Endothelial cell of umbilical vein (primary cell): Measurements from ENCODE around the gene CYTH2. TPM values are rescaled to one million over a fixed set of nuclear protein-coding genes. Genes with fewer than 3 reads are reported as not detected.

ENCODE experiments used
- BruUV-seq: library from RNA; stranded (reverse); fragments of 400-500 nt; replicated peaks from 2 replicates; lab custom pipeline; 2021; lab: Mats Ljungman, UMichigan
- CTCF ChIA-PET: fragments of 300-600, 350-600 bp; sonication (Branson Sonifier 250); formaldehyde crosslinking; loops from one replicate; lab custom pipeline; 2021; ENCODE audit warnings: antibody characterized with exemption, inconsistent platforms; lab: Charles Lee
- POLR2A ChIA-PET: fragments of 300-600, 350-600 bp; sonication (Branson Sonifier 250); formaldehyde crosslinking; loops from one replicate; lab custom pipeline; 2021; ENCODE audit warnings: antibody characterized with exemption, inconsistent platforms; lab: Charles Lee
- DNase-seq: peaks from one replicate; pipeline ENCODE4 v3.0.0-alpha.2; 2011; ENCODE audit warnings: low read depth, low spot score
- FAIRE-seq: peaks from 2 replicates; lab custom pipeline; 2011; peaks lifted over from hg19 to GRCh38; lab: Jason Lieb, UNC
- H2AFZ ChIP-seq: 2 replicates; pipeline ENCODE4 v1.6.0; 2012; ENCODE audit warnings: low read depth, low read length, control low read depth, inconsistent platforms
- H3K27ac ChIP-seq: 2 replicates; pipeline ENCODE4 v1.5.1; 2011; ENCODE audit warnings: low read depth, mild to moderate bottlenecking, control low read depth, low read length, moderate library complexity; ENCODE audit not compliant: insufficient read depth
- H3K27me3 ChIP-seq, 2 experiments: 2 replicates each; pipeline versions ENCODE4 v1.6.0 to v1.6.1; 2011; ENCODE audit warnings: low read length in 2 of 2, mixed read lengths in 1 of 2; ENCODE audit not compliant: control insufficient read depth in 2 of 2, insufficient read depth in 2 of 2
- H3K36me3 ChIP-seq, 2 experiments: 2 replicates in 1 of 2; 3 replicates in 1 of 2; pipeline ENCODE4 v1.5.1; 2011; ENCODE audit warnings: low read length in 2 of 2, mild to moderate bottlenecking in 1 of 2, moderate library complexity in 1 of 2; ENCODE audit not compliant: control insufficient read depth in 2 of 2, insufficient read depth in 2 of 2; ENCODE audit errors: extremely low read depth in 1 of 2
- H3K4me1 ChIP-seq: 3 replicates; pipeline ENCODE4 v1.5.1; 2011; ENCODE audit warnings: mild to moderate bottlenecking, low read length; ENCODE audit not compliant: control insufficient read depth, insufficient read depth; ENCODE audit errors: extremely low read depth
- H3K4me2 ChIP-seq: 2 replicates; pipeline ENCODE4 v1.6.1; 2011; ENCODE audit warnings: low read length, control low read depth, mixed read lengths; ENCODE audit not compliant: insufficient read depth
- H3K4me3 ChIP-seq, 3 experiments: fragments of 200-600 bp in 1 of 3; sonication (generic), shearing (Covaris generic) in 1 of 3; replicated peaks in 1 of 3; 2 replicates each; pipeline ENCODE4 v1.5.1; 2011 to 2016; ENCODE audit warnings: control low read depth in 3 of 3, low read length in 3 of 3, mild to moderate bottlenecking in 2 of 3, inconsistent platforms in 1 of 3, low read depth in 1 of 3, moderate library complexity in 1 of 3; ENCODE audit not compliant: insufficient read depth in 1 of 3
- H3K79me2 ChIP-seq: 2 replicates; pipeline ENCODE4 v1.6.0; 2012; ENCODE audit warnings: low read length, inconsistent platforms; ENCODE audit not compliant: control insufficient read depth, insufficient read depth
- H3K9ac ChIP-seq: replicated peaks from 2 replicates; pipeline ENCODE3; 2011; ENCODE audit warnings: low read length, control low read depth; ENCODE audit not compliant: insufficient read depth; ENCODE audit errors: extremely low read depth
- H3K9me1 ChIP-seq: replicated peaks from 3 replicates; pipeline ENCODE4 v1.6.0; 2011; ENCODE audit warnings: mild to moderate bottlenecking, low read length; ENCODE audit not compliant: control insufficient read depth, insufficient read depth; ENCODE audit errors: extremely low read depth
- H3K9me3 ChIP-seq: replicated peaks from 2 replicates; pipeline ENCODE4 v1.5.1; 2012; ENCODE audit warnings: low read length, inconsistent platforms; ENCODE audit not compliant: control insufficient read depth, insufficient read depth
- H4K20me1 ChIP-seq: replicated peaks from 2 replicates; pipeline ENCODE3; 2011; ENCODE audit warnings: mild to moderate bottlenecking, low read length; ENCODE audit not compliant: control insufficient read depth, insufficient read depth; ENCODE audit errors: extremely low read depth
- CTCF ChIP-seq, 2 donors: IDR thresholded peaks; 1 replicate in 1 of 2; 2 replicates in 1 of 2; pipeline ENCODE4 v1.5.1; 2011; ENCODE audit warnings: low read length in 2 of 2, mild to moderate bottlenecking in 2 of 2, moderate library complexity in 2 of 2, control low read depth in 1 of 2, inconsistent platforms in 1 of 2, low read depth in 1 of 2; ENCODE audit not compliant: insufficient read depth in 1 of 2; ENCODE audit errors: extremely low read depth in 1 of 2
- EZH2 ChIP-seq: IDR thresholded peaks from 2 replicates; pipeline ENCODE4 v1.6.1; 2012; ENCODE audit warnings: borderline replicate concordance, low read depth, mild to moderate bottlenecking, moderate library complexity, low read length, inconsistent platforms; ENCODE audit not compliant: severe bottlenecking
- FOS ChIP-seq: IDR thresholded peaks from 2 replicates; pipeline ENCODE4 v1.6.1; 2011; ENCODE audit warnings: mild to moderate bottlenecking, low read length, moderate library complexity, borderline replicate concordance; ENCODE audit not compliant: insufficient read depth
- GATA2 ChIP-seq: IDR thresholded peaks from 2 replicates; pipeline ENCODE4 v1.7.0; 2011; ENCODE audit warnings: low read depth, mild to moderate bottlenecking, moderate library complexity, mixed read lengths, low read length; ENCODE audit not compliant: insufficient read length, insufficient read depth
- JUN ChIP-seq: IDR thresholded peaks from 2 replicates; pipeline ENCODE4 v1.6.1; 2011; ENCODE audit warnings: borderline replicate concordance, low read depth; ENCODE audit not compliant: insufficient read length, insufficient read depth
- MAX ChIP-seq: IDR thresholded peaks from 2 replicates; pipeline ENCODE4 v1.6.1; 2011; ENCODE audit not compliant: insufficient read depth, insufficient read length
- MYC ChIP-seq: IDR thresholded peaks from one replicate; pipeline ENCODE4 v1.6.1; 2011; ENCODE audit warnings: mild to moderate bottlenecking, low read depth, low read length
- POLR2A ChIP-seq: IDR thresholded peaks from 2 replicates; pipeline ENCODE4 v1.6.1; 2012; ENCODE audit warnings: low read depth, mild to moderate bottlenecking, control low read depth, low read length
- POLR2AphosphoS5 ChIP-seq: IDR thresholded peaks from 2 replicates; pipeline ENCODE4 v1.6.1; 2012; ENCODE audit warnings: low read depth, mild to moderate bottlenecking, control low read depth, low read length, moderate library complexity; ENCODE audit not compliant: insufficient read depth
- dilution Hi-C: fragments of 300-500 bp; cut with MboI; formaldehyde crosslinking; loops from one replicate; pipeline ENCODE4 v1.15.0; 2019; ENCODE audit warnings: low sequenced_read_pairs; ENCODE audit not compliant: extremely low pct_ligation_motif_present
- intact Hi-C: fragments of 100-400 bp; cut with micrococcal nuclease; formaldehyde crosslinking; loops from one replicate; pipeline ENCODE4 v1.10.0; 2022
- polyA plus RNA-seq, 4 experiments: library from polyadenylated mRNA; depleted of rRNA in 3 of 4; stranded (reverse) in 3 of 4; unstranded in 1 of 4; fragments of >200 nt; gene quantifications; 2 replicates each; pipeline versions ENCODE4 v1.2.1 to v1.2.3, GENCODE V29; 2011 to 2012; ENCODE audit warnings: missing spikeins in 1 of 4
- total RNA-seq: library from RNA; stranded (reverse); gene quantifications from 2 replicates; pipeline ENCODE4 v1.2.3, GENCODE V29; 2021

CYTH2 gene
- total and polyA plus RNA-seq, 2 donors (not counting 3 experiments of a cell fraction or from before 2014, with no cell fraction given), result 98.4 to 119 TPM

- Histone ChIP-seq H3K9ac (no peak overlapping the region), H3K4me1 (no peaks in the 10 kb centered on the region), H3K9me3 (no peaks in the 10 kb centered on the region), H3K27me3 (no peaks in the 10 kb centered on the region), H3K4me3 (no peak overlapping the region), H4K20me1 (no peaks in the 10 kb centered on the region), H3K36me3 (no peaks in the 10 kb centered on the region), H3K79me2 (no peaks in the 10 kb centered on the region), H3K4me2 (no peak overlapping the region), H3K27ac (no peak overlapping the region), H2AFZ (no peak overlapping the region), H3K9me1 (no peaks in the 10 kb centered on the region)
- dilution Hi-C loops (no loop called here), intact Hi-C loops (no loop called here)
- CTCF ChIA-PET, result interaction anchor here (1.2 kb wide), 1 partner anchor 16 kb away, joined by 5 read pairs; no protein-coding TSS in a partner anchor
- POLR2A ChIA-PET, result no interaction called here
- DNase-seq (no peak), FAIRE-seq (no peak)
- TF ChIP-seq POLR2A (no peak), POLR2AphosphoS5 (no peak), CTCF (IDR thresholded peaks at IDR 0.05; ENCODE audit: extremely low read depth in 1 of 2, insufficient read depth in 1 of 2, low read depth in 1 of 2, low read length in 2 of 2) (no peak), MAX (no peak), EZH2 (no peak), JUN (no peak), FOS (no peak), MYC (no peak), GATA2 (no peak)
- BruUV-seq, result no TSS peak
Observed at GRCh38 chr19:48461651-48461981, 7.6 kb upstream of the CYTH2 start.
